Activated naive CD4-positive, alpha-beta T cell treated with anti-CD3 and anti-CD28 coated beads, Interleukin-2, amount 10 ng/mL, durations not matched to agents 7 days and 5 days (primary cell): ENCODE data around the gene CWC27.

Experiments used
- CTCF ChIA-PET: fragments of 350-600 bp; sonication (Branson Sonifier 250); formaldehyde crosslinking; loops from one replicate; lab custom pipeline; 2021; ENCODE audit warnings: antibody characterized with exemption; lab: Charles Lee
- DNase-seq: peaks from one replicate; pipeline ENCODE4 v3.0.0-alpha.2; 2020
- H3K27ac Mint-ChIP-seq: one replicate; pipeline ENCODE4 v1.8.0; 2021; ENCODE audit warnings: mild to moderate bottlenecking, moderate library complexity, mixed read lengths
- H3K27me3 Mint-ChIP-seq: one replicate; pipeline ENCODE4 v1.8.0; 2021; ENCODE audit warnings: mild to moderate bottlenecking, mixed read lengths
- H3K36me3 Mint-ChIP-seq: one replicate; pipeline ENCODE4 v1.8.0; 2021; ENCODE audit warnings: mixed read lengths
- H3K4me1 Mint-ChIP-seq: one replicate; pipeline ENCODE4 v1.8.0; 2021; ENCODE audit warnings: mixed read lengths
- H3K4me3 Mint-ChIP-seq: one replicate; pipeline ENCODE4 v1.8.0; 2021; ENCODE audit warnings: mild to moderate bottlenecking, moderate library complexity, mixed read lengths
- H3K9me3 Mint-ChIP-seq: one replicate; pipeline ENCODE4 v1.8.0; 2021; ENCODE audit warnings: mixed read lengths

CWC27 gene

DNA sequence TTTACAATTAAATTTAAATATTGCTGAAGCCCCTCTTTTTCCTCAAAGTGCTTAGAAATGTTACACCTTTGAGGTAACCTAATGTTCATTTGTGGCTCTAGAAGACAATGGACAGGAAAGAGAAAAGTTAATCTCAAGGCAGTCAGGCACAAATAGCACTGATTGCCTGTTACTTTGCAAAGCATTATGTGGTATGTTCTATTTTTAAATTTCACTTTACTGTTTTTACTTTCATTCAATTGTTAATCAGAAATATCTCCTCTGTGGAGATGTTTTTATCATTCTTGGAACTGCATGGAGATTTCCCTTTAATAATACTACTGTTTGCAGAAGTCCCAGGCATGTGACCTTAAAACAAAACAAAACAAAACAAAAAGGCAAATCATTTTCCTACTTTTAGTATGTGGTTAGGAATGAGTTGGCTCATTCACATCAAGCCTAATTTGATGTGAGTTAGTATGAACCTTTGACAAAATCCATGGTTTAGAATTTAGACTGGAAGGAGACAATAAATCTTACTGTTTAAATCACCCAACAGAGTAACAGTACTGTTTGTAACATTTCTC lies 67.5 kb downstream of the CWC27 start:
- no peaks in the 10 kb centered on the region for H3K27me3 Mint-ChIP-seq
- no peak for DNase-seq
- no peak overlapping the region for H3K4me3 Mint-ChIP-seq
- CTCF ChIA-PET: no interaction called here
- H3K27ac Mint-ChIP-seq: no peak overlapping the region
- peaks cover 2% of the 10 kb centered on the region for H3K9me3 Mint-ChIP-seq
- H3K4me1 Mint-ChIP-seq: no peaks in the 10 kb centered on the region
- H3K36me3 Mint-ChIP-seq: peaks cover 3% of the 10 kb centered on the region

DNA sequence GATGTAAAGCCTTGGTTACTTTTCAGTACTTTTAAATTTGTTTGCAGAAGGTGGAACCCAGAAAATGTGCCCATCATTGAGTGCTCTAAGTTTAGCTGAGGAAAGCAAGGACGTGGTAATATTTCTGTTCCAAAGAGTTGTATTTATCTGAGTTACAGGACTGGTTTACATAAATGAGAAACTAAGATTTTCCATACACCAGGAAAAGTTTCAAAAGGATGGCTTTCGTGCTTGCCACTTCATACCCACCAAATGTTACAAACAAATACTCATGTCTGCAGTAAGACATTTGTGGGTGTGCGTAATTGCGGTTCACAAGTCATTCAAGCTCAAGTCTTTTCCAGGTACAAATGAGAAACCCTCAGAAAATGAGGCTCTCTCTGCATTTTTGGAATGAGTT lies 68.1 kb downstream of the CWC27 start:
- Mint-ChIP-seq H3K36me3 (peaks cover 3% of the 10 kb centered on the region), H3K4me3 (no peak overlapping the region), H3K27me3 (no peaks in the 10 kb centered on the region), H3K4me1 (no peaks in the 10 kb centered on the region), H3K27ac (no peak overlapping the region), H3K9me3 (peaks cover 2% of the 10 kb centered on the region)
- CTCF ChIA-PET: no interaction called here
- no peak for DNase-seq

DNA sequence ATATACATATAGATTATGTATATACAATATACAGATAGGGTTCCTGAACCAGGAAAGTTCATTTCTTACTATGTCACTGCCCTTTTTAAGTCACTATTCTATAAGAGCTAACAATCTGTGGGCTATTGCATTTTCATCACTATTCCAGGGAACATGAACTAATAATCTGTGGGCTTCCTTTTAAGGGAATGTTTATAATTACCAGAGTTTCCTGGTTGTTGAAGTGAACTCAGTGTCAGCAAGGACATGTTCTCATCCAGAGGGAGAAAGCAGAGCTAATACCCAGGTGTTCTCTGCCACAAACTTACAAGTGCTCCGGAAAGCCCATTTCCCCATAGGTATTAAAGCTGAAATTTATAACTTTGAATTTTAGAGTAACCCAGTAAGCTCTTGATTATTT lies 69.6 kb downstream of the CWC27 start:
- H3K4me3 Mint-ChIP-seq: no peak overlapping the region
- no peak for DNase-seq
- H3K27me3 Mint-ChIP-seq: no peaks in the 10 kb centered on the region
- no peaks in the 10 kb centered on the region for H3K4me1 Mint-ChIP-seq
- CTCF ChIA-PET: no interaction called here
- no peak overlapping the region for H3K27ac Mint-ChIP-seq
- peaks cover 3% of the 10 kb centered on the region for H3K36me3 Mint-ChIP-seq
- peaks cover 2% of the 10 kb centered on the region for H3K9me3 Mint-ChIP-seq

DNA sequence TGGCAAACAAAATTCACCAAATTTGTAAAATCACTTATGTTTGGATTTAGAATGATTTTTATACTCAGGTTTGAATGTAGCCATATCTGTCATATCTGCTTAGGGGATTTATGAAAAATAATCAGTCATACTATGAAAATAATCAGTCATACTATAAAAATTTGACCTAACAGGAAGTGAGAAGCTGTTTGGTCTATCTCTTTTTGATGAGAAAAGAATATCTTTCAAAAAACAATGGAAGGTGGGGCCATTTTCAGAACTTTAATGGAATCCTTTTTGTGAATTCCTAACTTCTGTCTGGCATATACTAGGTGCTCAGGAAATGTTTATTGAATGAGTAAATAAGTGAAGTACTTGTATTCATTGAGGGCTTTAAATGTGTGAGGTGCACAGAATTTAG lies 70.1 kb downstream of the CWC27 start:
- Mint-ChIP-seq H3K27ac (no peak overlapping the region), H3K4me1 (no peaks in the 10 kb centered on the region), H3K9me3 (peaks cover 2% of the 10 kb centered on the region), H3K4me3 (no peak overlapping the region), H3K27me3 (no peaks in the 10 kb centered on the region), H3K36me3 (peaks cover 3% of the 10 kb centered on the region)
- CTCF ChIA-PET: no interaction called here
- no peak for DNase-seq

DNA sequence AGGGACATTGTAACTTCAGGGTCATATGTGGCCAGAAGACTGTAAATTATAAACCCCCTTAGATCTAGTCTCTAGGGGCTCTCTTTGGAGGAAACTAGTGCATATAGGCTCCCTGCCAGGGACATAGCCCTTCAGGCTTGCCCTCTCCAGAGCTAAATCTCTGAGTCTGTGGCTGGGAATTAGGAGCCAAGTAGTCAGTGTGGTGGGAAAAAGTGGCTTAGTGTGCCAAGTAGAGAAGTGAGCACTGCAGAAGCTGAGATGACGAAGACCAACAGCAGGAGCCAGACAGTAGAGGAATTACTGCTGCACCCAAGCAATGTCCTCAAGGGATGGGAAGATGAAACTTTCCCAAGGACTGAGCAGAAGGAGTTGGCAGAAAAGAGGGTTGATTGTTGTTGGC lies 71.2 kb downstream of the CWC27 start:
- H3K4me1 Mint-ChIP-seq: no peaks in the 10 kb centered on the region
- H3K36me3 Mint-ChIP-seq: peaks cover 6% of the 10 kb centered on the region
- H3K27ac Mint-ChIP-seq: no peak overlapping the region
- no peak overlapping the region for H3K4me3 Mint-ChIP-seq
- H3K9me3 Mint-ChIP-seq: peaks cover 5% of the 10 kb centered on the region
- no peaks in the 10 kb centered on the region for H3K27me3 Mint-ChIP-seq
- CTCF ChIA-PET: no interaction called here
- no peak for DNase-seq

DNA sequence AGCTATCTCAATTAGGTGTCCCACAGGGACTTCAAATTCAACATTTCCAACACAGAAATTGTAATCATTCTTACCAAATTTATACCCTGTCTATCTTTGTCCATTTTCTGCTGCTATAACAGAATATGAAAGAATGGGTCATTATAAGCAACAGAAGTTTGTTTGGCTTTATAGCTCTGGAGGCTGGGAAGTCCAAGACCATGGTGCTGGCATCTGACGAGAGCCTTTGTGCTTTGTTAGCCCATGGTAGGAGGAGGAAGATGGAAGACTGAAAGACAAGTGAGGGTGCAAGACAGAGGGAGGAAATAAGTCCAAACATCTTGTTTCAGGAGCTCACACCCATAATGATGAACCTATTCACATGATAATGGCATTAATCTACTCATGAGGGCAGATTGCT lies 72.2 kb downstream of the CWC27 start:
- Mint-ChIP-seq H3K4me1 (no peaks in the 10 kb centered on the region), H3K27ac (no peak overlapping the region), H3K9me3 (peaks cover 15% of the 10 kb centered on the region), H3K36me3 (peaks cover 12% of the 10 kb centered on the region), H3K27me3 (no peaks in the 10 kb centered on the region), H3K4me3 (no peak overlapping the region)
- no peak for DNase-seq
- CTCF ChIA-PET: no interaction called here

DNA sequence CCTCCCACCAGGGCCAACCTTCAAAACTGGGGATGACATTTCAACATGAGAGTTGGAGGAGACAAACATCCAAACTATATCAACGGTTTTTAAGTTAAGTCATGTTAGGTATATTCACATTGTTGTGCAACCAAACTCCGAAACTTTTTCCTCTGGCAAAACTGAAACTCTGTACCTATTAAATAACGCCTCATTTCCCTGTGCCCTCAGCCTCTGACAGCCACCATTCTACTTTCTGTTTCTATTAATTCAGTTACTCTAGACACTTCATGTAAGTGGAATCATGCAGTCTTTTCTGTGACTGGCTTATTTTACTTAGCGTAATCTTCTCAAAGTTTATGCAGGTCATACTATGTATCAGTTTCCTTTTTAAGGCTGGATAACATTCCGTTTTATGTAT lies 85.0 kb downstream of the CWC27 start:
- Mint-ChIP-seq H3K27me3 (no peaks in the 10 kb centered on the region), H3K4me1 (no peaks in the 10 kb centered on the region), H3K4me3 (no peak overlapping the region), H3K36me3 (no peaks in the 10 kb centered on the region), H3K27ac (no peak overlapping the region), H3K9me3 (no peaks in the 10 kb centered on the region)
- no peak for DNase-seq
- CTCF ChIA-PET: interaction anchor here (0.6 kb wide), 1 partner anchor 31 kb away, joined by 4 read pairs; no protein-coding TSS in a partner anchor

DNA sequence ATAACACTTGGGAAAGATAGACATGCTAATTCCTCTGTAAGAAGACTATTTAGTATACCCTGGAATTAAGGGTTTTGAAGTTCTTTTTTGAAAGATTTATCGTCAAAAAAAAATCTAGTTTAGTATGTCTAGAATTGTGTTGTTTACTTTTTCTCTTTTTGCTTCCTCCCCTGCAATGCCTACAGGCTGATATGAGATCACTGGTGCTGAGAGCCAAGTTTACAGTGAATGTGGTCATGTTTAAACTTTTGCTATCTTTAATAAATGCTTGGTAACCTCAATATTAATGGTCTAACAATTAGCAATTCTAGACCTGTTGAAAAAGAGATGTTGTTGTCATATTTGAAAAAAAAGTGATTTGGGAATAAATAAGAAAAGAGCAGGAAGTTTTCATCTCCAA lies 86.1 kb downstream of the CWC27 start:
- Mint-ChIP-seq H3K27me3 (no peaks in the 10 kb centered on the region), H3K4me1 (no peaks in the 10 kb centered on the region), H3K27ac (no peak overlapping the region), H3K36me3 (no peaks in the 10 kb centered on the region), H3K9me3 (no peaks in the 10 kb centered on the region), H3K4me3 (no peak overlapping the region)
- DNase-seq: no peak
- CTCF ChIA-PET: no interaction called here

DNA sequence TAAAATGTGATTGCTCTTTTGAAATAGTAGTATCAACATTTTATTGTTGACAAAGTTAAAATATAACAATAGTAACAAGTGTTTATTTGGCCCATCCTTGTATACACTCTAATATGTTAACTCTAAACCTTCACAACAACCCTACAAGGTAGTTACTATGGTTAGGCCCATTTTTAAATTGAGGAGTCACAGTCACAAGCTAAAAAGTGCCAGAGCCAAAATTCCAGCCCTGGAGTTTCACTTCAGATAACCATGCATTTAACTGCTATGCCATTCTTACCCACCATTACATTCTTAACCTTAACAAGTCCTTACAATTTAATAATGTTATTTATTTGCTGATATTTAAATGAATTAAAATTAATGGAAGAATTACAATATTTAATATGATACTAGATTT lies 91.2 kb downstream of the CWC27 start:
- H3K27me3 Mint-ChIP-seq: no peaks in the 10 kb centered on the region
- CTCF ChIA-PET: no interaction called here
- no peak for DNase-seq
- no peak overlapping the region for H3K4me3 Mint-ChIP-seq
- no peaks in the 10 kb centered on the region for H3K4me1 Mint-ChIP-seq
- H3K36me3 Mint-ChIP-seq: no peaks in the 10 kb centered on the region
- no peaks in the 10 kb centered on the region for H3K9me3 Mint-ChIP-seq
- no peak overlapping the region for H3K27ac Mint-ChIP-seq

DNA sequence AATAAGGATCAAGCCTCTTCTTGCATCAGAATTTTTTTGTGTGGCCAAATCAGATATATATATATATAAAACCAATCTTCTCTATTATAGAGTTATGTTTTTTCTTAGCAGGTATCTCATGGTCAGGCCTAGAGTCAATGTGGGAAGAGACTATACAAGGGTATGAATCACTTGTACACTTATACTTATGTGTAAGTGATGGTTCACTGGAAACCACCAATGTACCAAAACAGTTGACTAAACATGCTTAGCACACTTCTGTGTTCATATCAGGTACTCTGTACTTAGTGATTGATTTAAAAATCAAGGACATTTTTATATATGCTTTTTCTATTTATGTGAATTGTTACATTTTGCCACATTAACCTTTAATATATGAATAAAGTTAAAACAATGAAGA lies 92.6 kb downstream of the CWC27 start:
- Mint-ChIP-seq H3K9me3 (no peaks in the 10 kb centered on the region), H3K4me3 (no peak overlapping the region), H3K27ac (no peak overlapping the region), H3K27me3 (no peaks in the 10 kb centered on the region), H3K36me3 (no peaks in the 10 kb centered on the region), H3K4me1 (no peaks in the 10 kb centered on the region)
- DNase-seq: no peak
- CTCF ChIA-PET: no interaction called here

DNA sequence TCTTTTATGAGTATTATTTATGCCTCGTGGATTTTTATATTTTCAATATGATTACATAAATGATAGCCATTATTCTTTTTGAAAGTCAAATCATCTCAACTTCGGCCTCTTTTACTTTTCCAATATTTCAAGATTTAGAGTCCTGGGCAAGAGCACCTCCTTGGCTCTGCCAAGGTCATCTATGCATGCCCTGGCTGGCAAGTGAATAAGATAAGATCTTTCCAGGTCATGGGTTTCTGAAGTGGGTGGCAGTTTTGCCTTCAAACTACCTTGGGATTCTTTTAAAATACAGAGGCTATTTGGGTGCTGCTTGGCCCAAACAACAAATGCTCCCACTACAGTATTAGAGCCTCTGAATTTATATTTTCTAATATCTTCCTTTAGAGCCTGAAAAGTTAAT lies 95.4 kb downstream of the CWC27 start:
- H3K4me3 Mint-ChIP-seq: no peak overlapping the region
- H3K36me3 Mint-ChIP-seq: no peaks in the 10 kb centered on the region
- no peaks in the 10 kb centered on the region for H3K4me1 Mint-ChIP-seq
- no peaks in the 10 kb centered on the region for H3K9me3 Mint-ChIP-seq
- no peak overlapping the region for H3K27ac Mint-ChIP-seq
- CTCF ChIA-PET: no interaction called here
- DNase-seq: no peak
- H3K27me3 Mint-ChIP-seq: no peaks in the 10 kb centered on the region

DNA sequence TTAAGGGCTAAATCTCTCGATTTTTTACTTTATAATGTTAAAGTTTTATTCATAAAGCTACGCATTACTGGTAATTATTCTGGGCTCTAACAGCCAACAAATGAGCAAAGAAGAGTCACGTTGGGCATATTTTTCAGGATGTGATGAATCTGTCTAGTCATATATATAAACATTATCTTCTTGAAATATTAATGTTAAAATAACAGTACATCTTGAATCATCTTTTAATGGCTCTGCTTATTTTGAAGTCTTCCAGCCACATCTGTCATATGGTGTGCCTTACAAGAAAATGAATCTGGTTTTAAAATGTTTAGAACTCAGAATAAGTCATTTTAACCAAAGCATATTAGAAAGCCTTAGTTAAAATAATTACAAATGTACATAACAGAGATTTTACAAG lies 96.9 kb downstream of the CWC27 start:
- CTCF ChIA-PET: no interaction called here
- Mint-ChIP-seq H3K27me3 (no peaks in the 10 kb centered on the region), H3K27ac (no peak overlapping the region), H3K4me1 (no peaks in the 10 kb centered on the region), H3K4me3 (no peak overlapping the region), H3K9me3 (no peaks in the 10 kb centered on the region), H3K36me3 (no peaks in the 10 kb centered on the region)
- DNase-seq: no peak

DNA sequence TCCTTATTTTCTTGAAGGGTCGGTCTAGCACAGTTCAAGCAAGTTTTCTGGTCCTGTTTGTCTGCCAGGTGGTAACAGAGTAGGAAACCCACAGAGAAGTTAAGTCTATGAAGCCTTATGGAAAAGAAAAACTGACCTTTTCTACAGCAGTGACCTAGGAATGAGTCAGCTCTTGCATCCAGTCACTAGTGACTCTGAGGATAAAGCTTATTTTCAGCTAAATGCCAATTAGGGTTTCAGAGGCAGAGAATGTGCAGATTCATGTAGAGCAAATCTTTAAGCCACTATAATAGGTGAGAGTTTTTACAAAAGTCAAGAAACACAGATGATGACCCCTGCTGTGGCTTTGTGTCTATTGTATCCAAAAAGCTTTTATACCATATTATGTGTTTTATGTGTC lies 100.7 kb downstream of the CWC27 start:
- H3K4me1 Mint-ChIP-seq: no peaks in the 10 kb centered on the region
- no peaks in the 10 kb centered on the region for H3K27me3 Mint-ChIP-seq
- no peaks in the 10 kb centered on the region for H3K9me3 Mint-ChIP-seq
- no peak for DNase-seq
- H3K4me3 Mint-ChIP-seq: no peak overlapping the region
- no peaks in the 10 kb centered on the region for H3K36me3 Mint-ChIP-seq
- CTCF ChIA-PET: no interaction called here
- no peak overlapping the region for H3K27ac Mint-ChIP-seq

DNA sequence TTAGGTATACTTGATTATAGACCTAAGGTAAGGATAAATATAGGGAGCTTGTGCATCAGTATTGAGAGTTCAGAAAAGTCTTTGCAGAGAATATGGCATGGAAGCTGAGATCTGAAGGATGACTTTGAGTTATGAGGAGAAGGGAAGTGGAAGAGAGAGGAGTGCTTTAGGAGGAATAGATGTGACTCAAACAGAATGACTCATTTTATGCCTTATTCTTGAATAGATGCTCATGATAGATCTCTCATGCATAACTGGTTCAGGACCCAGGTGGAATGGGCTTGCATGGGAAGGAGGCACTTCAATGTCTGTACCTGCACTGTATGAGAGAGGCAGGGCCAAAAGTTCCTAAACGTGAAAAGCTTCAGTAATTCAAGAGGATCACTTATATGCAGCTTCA lies 103.3 kb downstream of the CWC27 start:
- Mint-ChIP-seq H3K27ac (no peak overlapping the region), H3K4me1 (no peaks in the 10 kb centered on the region), H3K36me3 (no peaks in the 10 kb centered on the region), H3K9me3 (no peaks in the 10 kb centered on the region), H3K27me3 (no peaks in the 10 kb centered on the region), H3K4me3 (no peak overlapping the region)
- no peak for DNase-seq
- CTCF ChIA-PET: no interaction called here

DNA sequence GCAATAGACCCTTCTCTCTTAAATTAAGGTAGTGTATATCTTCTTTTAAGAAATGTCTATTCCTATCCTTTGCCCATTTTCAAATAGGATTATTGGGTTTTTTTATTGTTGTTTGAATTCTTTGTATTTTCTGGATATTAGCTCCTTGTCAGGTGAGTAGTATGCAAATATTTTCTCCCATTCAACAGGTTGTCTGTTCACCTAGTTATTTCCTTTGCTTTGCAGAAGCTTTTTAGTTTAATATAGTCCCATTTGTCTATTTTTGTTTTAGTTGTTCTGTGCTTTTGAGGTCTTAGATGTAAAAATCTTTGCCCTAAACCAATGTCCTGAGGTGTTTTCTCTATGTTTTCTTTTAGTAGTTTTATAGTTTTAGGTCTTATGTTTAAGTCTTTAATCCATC lies 104.7 kb downstream of the CWC27 start:
- Mint-ChIP-seq H3K36me3 (no peaks in the 10 kb centered on the region), H3K9me3 (no peaks in the 10 kb centered on the region), H3K27me3 (no peaks in the 10 kb centered on the region), H3K4me3 (no peak overlapping the region), H3K27ac (no peak overlapping the region), H3K4me1 (no peaks in the 10 kb centered on the region)
- CTCF ChIA-PET: no interaction called here
- no peak for DNase-seq

DNA sequence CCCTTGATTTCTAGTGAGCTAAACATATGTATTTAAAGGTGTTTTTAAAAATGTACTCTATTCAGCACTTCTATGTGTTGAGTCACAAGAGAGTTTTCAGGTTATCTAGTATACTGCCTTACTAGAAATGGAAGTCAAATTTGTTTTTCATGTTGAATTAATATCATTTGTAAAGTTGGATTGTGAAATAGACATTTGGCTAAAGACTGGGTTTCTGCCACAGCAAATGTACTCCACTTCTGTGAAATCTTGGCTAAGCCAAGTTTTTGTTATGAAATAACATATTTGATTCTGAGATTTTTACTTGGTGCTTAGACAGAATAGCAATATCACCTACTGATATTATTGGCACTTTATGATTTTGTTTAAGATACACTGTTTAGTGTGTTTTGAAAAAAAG lies 106.0 kb downstream of the CWC27 start:
- H3K4me3 Mint-ChIP-seq: no peak overlapping the region
- no peak overlapping the region for H3K27ac Mint-ChIP-seq
- no peaks in the 10 kb centered on the region for H3K4me1 Mint-ChIP-seq
- DNase-seq: no peak
- no peaks in the 10 kb centered on the region for H3K36me3 Mint-ChIP-seq
- H3K27me3 Mint-ChIP-seq: no peaks in the 10 kb centered on the region
- no peaks in the 10 kb centered on the region for H3K9me3 Mint-ChIP-seq
- CTCF ChIA-PET: no interaction called here
